Measurements from ENCODE around the gene LUC7L3.

DNA sequence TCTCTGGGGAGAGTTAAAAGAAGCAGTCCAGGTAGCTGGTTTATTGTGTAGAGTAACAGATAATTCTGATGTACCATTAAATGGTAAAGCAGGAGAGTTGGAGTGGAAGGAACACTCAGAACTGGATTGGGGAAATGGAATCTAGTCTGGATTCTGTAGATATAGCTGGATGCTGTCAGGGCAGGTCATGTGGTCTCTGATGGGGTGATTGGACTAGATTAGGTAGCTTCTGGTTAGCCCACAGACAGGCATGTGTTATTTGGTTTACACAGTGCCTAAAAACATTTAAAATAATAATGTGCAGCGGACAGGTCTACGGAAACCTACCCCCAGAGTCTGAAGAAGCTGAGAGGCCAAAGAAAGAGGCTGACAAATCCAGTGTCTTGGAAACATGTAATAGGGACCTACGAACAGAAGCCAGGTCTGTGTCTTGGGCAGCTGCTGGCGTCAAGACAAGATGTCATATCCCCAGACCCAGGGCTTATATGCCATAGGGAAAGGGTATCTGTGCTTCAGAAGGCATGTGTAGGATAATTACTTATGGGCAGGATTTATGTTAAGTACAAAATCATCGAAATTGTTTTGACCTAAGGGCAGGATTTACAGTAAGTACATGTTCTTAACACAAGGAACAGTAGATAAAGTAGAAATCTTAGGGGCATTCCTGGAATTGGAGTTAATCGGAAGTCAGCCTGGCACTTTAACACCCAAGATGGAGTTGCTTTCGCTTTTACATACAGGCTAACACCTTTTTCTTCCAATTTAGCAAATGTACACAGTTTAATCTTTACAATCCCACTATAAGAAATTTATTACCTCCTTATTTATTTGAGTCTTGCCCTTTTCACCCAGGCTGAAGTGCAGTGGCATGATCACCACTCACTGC lies 12.4 kb downstream of the LUC7L3 start:
- TF ChIP-seq POLR2A (IDR thresholded peaks at IDR 0.05; ENCODE audit: low read length) (no peak), GATA1 (IDR thresholded peaks at IDR 0.05; ENCODE audit: low read depth, low read length) (no peak)

Data from erythroblast (primary cell).